GM19397 (cell line): ENCODE results near the gene NPAS3.

ENCODE experiments used
- ATAC-seq: cut with Tn5 transposase; IDR thresholded peaks from one replicate; pipeline ENCODE4 v1.9.1; 2021; ENCODE audit warnings: mild to moderate bottlenecking, moderate library complexity; ENCODE audit not compliant: unreplicated experiment

NPAS3 gene

GRCh38 chr14:33805593-33805992 is 866.9 kb downstream of the NPAS3 start:
- no peak for ATAC-seq

GRCh38 chr14:33806905-33807304 is 868.2 kb downstream of the NPAS3 start:
- no peak for ATAC-seq

- no peak for ATAC-seq
Observed at GRCh38 chr14:33808187-33808586, 869.5 kb downstream of the NPAS3 start.

- ATAC-seq = no peak
Observed at GRCh38 chr14:33809396-33809981, 870.8 kb downstream of the NPAS3 start.

- ATAC-seq = no peak
Observed at GRCh38 chr14:33810308-33810707, 871.6 kb downstream of the NPAS3 start.

GRCh38 chr14:33811721-33812120 is 873.0 kb downstream of the NPAS3 start:
- ATAC-seq = no peak

GRCh38 chr14:33812181-33812580 is 873.5 kb downstream of the NPAS3 start:
- ATAC-seq = no peak

- no peak for ATAC-seq
Observed at GRCh38 chr14:33812601-33813000, 873.9 kb downstream of the NPAS3 start.

GRCh38 chr14:33814010-33814409 is 875.3 kb downstream of the NPAS3 start:
- ATAC-seq = no peak

- no peak for ATAC-seq
Observed at GRCh38 chr14:33833706-33834465, 895.2 kb downstream of the NPAS3 start.

GRCh38 chr14:33834466-33835260 is 896.0 kb downstream of the NPAS3 start:
- ATAC-seq = no peak

- ATAC-seq = no peak
Observed at GRCh38 chr14:33835261-33835655, 896.6 kb downstream of the NPAS3 start.

- no peak for ATAC-seq
Observed at GRCh38 chr14:33835677-33836076, 897.0 kb downstream of the NPAS3 start.

- ATAC-seq = no peak
Observed at GRCh38 chr14:33836203-33836899, 897.7 kb downstream of the NPAS3 start.

GRCh38 chr14:33836900-33837577 is 898.4 kb downstream of the NPAS3 start:
- ATAC-seq = no peak

- no peak for ATAC-seq
Observed at GRCh38 chr14:33837943-33838683, 899.4 kb downstream of the NPAS3 start.

GRCh38 chr14:33839193-33840076 is 900.8 kb downstream of the NPAS3 start:
- peak; percentile 66 for ATAC-seq

- ATAC-seq = no peak
Observed at GRCh38 chr14:33840797-33841196, 902.1 kb downstream of the NPAS3 start.

GRCh38 chr14:33842299-33842698 is 903.6 kb downstream of the NPAS3 start:
- no peak for ATAC-seq
